H54 (cell line): ENCODE results near the gene WNT3.

Source experiments
- DNase-seq: peaks from one replicate; pipeline ENCODE4 v3.0.0; 2011; ENCODE audit warnings: low spot score, mixed read lengths; ENCODE audit not compliant: insufficient read length
- FAIRE-seq: peaks from 3 replicates; lab custom pipeline; 2011; peaks lifted over from hg19 to GRCh38; lab: Jason Lieb, UNC
- POLR2A ChIP-seq: IDR thresholded peaks from 2 replicates; pipeline ENCODE4 v1.6.1; 2011; ENCODE audit warnings: low read depth, mild to moderate bottlenecking, low read length

Gene WNT3

DNA sequence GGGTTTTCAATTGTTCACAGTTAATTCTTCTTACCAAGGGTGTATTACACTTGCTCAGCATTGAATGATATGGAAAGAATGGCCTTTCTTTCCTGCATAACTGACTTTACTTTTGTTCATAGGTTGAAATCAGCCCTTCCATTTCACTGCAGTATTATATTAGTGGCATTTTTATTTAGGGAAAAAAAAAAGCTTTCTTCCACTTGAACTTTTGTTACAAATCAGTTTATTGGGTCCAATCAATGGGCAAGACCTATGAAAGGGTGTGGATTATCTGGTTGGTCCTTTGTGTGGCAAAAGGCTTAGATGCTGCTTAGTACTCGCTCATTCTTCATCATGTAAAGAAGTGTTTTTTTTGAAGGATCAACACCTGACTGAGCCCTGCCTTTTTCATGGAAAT, 74.1 kb downstream of the WNT3 start:
- DNase-seq (no peak), FAIRE-seq (no peak)
- no peak for TF ChIP-seq POLR2A

DNA sequence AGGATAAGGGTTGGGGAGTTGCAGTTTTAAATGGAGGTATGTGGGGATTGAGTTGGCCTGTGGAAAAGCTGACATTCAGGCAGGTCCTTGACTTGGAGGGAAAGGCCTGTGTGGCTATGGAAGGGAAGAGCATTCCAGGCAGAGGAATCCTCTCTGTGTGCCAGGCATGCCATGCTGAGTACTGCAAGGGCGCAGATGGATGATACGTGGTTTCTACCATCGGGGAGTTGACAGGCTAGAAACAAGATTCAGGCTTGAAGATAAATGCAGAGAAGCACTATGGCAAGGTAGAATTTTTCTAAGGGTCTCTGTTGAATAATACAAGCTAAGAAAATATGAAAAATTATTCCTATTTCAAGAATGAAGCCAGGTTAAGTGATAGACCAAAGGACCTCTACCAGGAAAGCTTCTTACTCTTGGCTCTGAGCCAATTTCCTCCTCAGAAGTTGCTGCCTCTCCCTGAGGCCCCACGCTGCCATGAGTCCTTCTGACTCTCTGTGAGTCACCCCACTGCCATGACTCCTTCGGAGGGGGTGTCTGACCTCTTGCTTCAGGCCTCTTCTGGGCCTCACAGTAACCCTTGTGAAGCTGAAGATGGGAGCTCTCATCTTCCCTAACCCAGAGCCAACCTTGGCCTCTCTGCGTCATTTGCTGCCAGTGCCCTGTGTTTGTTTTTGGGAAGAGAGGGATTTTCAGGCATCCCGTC, 75.8 kb downstream of the WNT3 start:
- DNase-seq, result peak; percentile 90
- peak; percentile 99 for FAIRE-seq
- no peak for TF ChIP-seq POLR2A

DNA sequence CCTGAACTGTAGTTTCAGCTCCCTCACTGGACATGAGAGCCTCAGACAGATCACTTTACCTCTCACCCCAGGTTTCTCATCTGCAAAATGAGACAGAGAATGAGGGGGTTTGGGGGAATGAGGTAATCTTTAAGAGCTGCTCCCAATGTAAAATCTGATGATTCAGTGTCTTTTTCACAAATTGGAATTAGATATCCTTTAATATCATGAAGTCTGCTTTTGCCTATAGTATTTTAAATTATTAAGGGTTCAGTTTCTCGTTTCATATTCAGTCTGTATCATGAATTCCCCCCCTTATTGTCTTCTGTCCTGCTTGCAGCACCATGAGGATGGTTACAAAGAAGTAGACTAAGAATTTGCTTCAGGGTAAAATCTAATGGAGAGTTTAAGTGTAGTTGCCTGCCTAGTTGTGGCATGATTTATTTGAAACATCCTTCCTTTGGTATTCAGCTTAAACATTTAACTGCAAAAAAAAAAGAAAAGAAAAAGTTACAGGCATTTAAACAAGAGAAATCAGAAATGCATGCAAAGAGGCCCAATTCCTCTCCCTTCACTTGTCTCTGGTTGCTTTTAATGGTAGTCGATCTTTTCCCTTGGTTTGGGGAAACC, 77.3 kb downstream of the WNT3 start:
- no peak for DNase-seq
- TF ChIP-seq POLR2A, result no peak

DNA sequence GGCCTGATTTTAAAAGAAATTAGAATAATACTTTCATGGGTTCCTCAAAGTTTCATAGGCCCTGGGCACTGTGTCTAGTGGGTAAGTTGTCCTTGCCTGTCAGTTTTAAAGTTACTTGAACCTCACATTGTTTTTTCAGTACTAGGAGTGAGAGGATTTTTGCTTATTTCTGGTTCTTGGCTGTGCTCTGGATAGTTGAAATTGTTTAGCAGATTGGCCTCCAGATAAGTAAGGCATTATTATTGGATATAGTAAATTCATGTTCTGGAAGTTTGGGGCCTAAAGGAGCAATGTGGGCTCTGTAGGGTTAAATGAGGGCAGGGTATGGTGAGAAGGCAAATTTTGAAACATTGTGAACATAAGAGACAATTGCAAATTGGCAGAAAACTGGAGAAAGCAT, 78.5 kb downstream of the WNT3 start:
- DNase-seq (no peak), FAIRE-seq (no peak)
- TF ChIP-seq POLR2A, result no peak

More for the DNA sequence above, 77.3 kb downstream of the WNT3 start:
- no peak for FAIRE-seq

DNA sequence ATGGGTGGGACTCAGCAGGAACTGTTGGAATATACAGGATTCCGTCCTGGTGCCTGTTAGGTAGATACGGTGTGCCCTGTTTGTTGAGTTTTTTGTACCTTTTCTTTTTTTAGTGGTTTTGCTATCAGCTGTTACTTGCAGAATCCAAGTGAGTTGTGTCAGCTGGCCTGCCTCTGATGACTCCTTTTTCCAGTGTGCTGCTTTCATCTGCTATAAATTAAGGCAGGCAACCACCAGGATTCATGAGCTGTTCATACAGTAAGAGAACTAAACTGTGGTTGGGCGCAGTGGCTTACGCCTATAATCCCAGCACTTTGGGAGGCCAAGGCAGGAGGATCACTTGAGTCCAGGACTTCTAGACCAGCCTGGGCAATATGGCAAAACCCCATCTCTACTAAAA, 79.9 kb downstream of the WNT3 start:
- FAIRE-seq (no peak), DNase-seq (no peak)
- TF ChIP-seq POLR2A, result no peak

DNA sequence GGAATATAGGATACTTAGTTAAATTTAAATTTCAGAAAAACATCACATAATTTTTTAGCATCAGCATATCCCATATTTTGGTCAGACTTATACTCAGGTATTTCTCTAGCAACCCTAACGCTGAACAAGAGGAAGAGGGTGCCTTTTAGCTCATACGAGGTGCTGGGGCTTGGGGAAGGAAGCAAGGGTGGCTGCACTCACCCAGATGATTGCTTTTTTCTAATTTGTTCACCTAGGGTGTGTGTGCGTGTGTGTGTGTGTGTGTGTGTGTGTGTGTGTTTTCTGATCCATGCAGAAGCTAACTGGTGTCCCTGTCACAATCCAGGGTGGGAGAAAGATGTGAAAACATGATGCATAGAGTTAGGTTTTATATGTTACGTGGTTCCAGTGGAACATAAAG, 81.2 kb downstream of the WNT3 start:
- no peak for TF ChIP-seq POLR2A
- FAIRE-seq, result no peak
- no peak for DNase-seq

DNA sequence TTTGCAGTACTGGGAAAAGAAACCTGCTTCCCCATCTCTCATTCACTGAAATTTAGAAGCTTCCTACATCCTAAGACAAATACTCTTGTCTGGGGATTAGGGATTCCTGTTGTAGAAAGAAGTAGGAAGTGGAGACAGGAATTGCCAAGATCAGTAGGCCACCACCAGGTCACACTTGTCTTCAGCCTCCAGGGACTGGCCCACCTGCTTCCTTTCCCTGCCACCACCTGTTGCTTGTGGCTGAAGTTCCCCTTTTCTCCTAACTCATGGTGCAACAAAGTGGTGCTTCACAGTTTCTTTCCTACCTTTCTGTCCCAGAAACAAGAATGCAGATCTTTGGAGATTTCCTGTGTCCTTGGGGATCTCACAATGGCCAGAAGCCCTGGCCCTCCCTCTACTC, 82.4 kb downstream of the WNT3 start:
- no peak for FAIRE-seq
- no peak for TF ChIP-seq POLR2A
- no peak for DNase-seq

DNA sequence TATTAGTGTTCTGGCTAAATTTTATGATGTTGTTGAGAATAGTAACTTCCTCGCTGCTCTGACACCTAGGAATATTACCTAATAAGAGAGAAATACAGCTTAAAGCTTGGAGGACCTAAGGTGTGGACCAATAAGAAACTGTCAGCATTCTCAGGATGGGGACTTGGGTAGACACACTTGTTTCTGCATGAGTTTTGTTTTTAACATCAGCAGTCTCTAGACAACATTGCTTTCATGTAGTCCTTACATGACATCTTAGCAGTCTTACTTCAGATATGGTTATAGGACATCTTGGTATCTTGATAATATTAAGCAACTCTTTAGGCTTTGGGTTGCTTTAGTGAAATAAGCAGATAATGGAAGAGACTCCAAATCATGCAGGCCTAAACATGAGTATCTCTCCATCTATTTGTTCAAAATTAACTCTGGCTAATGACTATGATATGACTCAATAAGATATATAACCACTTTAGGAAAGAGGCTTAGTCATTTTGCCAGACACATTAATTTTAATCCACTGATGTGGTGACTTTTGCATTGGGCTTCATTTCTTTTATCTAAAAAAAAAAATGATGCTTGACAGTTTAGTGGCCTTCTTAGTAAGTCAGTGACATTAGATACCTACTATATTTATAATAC, 84.5 kb downstream of the WNT3 start:
- no peak for TF ChIP-seq POLR2A
- peak; percentile 86 for FAIRE-seq
- DNase-seq, result no peak

DNA sequence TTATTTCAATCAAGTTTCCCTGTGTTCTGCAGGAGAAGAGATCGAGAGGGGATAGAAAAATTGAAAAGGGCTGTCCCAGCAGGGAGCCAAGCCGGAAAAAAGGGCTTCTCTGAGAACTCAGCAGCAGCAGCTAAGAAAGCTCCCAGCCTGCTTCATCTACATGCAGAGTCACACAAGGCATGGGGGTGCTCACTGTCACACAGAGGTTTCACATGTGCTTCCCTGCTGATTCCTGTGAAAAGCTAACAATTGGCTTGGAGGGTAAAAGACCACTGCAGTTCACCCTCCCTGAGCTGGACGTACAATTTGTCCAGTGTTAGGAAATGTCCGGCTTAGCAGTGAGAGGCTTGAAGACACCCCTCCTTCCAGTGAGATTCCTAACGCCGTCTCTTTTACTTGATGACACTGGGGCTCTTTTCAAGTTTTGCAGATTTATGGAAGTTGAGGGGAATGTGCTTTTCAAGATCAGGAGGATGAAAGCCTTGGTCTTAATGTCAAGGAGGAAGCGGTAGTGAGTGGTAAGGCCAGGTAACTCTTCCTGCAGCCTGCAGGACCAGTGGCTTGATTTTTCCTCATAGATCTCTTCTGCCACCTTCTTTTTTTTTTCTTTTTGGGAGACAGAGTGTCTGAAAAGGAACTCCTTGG, 85.6 kb downstream of the WNT3 start:
- FAIRE-seq, result peak; percentile 48
- TF ChIP-seq POLR2A, result no peak
- no peak for DNase-seq

DNA sequence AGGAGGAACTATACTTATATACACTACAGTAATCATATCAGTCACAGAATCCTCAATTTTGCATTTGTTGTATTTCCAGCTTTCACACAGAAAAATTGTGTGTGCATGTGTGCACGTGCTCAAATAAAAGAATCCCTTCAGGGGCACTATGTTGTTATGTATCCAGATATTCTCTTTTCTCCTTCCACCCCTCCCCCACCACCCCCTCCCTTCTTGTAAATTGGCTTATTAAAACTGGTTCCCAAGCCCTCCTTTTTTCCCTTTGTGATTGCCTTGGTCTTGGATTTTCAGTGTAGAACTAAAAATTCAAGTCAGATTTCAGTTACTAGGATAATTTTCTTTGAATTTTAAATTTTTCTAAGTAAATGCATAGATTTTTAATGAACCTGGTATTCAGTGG, 86.3 kb downstream of the WNT3 start:
- no peak for FAIRE-seq
- no peak for TF ChIP-seq POLR2A
- DNase-seq, result no peak

DNA sequence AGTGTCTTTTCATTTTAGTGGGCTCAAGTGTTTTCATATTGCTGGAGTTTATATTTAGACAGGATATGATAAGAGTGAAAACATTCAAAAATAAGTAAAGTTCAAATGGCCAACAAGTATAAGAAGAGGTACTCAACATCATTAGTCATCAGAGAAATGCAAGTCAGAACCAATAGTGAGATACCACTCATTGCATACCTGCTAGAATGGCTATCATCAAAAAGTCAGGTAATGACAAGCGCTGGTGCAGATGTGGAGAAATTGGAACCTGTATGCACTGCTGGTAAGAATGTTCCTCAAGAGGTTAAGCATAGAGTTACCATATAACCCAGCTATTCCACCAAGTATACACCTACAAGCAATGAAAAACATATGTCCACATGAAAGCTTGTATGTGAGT, 87.8 kb downstream of the WNT3 start:
- DNase-seq (no peak), FAIRE-seq (peak; percentile 67)
- no peak for TF ChIP-seq POLR2A

DNA sequence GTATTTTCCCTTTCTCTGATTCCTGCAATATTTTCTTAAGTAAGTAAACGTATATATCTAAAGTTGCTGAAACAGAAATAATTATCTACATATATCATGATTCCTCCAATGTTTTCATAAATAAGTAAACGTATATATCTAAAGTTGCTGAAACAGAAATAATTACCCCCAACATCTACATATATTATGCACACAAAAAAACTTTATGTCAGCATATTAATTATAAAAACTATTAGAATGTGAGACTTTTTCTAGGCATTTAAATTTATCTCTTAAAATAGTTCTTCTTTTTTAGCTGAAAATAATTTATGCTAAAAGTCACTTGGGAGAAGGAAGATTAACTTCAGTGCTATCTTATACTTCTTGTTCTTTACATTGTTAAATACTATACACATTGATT, 88.5 kb downstream of the WNT3 start:
- DNase-seq, result no peak
- no peak for FAIRE-seq
- TF ChIP-seq POLR2A, result no peak

DNA sequence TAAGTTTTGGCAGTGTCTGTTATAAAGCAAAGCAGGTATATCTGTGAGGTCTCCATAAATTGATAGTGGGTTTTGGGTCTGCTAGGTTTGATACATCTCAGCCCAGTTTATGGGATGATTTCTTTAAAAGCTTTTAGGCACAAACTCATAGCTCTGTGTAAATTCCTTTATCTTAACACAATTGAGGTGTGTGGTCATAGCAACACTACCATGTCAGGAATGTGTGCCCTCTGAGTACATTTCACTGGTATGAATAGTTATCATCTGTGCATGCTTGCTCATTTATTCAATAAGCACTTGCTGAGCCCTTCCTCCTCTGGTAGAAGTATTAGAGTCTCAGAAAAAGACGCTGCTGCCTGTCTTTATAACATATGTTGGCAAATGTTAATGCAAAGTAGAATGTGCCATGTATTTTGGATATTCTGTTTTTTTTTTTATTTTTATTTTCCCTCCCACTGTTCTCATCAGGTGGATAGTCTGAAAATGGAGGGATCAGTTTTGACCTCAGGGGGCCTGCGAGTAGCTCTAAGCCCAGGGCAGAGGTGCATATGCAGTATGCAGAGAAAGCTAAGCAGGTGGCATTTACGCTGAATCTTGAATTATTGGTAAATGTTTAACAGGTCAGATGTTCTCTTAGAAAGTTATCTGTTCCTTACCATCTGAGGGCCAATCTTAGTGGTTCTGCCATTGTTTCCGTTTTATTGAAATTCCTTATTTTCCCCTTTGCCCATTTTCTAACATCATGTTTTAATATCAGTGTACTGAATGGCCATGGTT, 90.7 kb downstream of the WNT3 start:
- DNase-seq (peak; percentile 54), FAIRE-seq (peak; percentile 99)
- no peak for TF ChIP-seq POLR2A

DNA sequence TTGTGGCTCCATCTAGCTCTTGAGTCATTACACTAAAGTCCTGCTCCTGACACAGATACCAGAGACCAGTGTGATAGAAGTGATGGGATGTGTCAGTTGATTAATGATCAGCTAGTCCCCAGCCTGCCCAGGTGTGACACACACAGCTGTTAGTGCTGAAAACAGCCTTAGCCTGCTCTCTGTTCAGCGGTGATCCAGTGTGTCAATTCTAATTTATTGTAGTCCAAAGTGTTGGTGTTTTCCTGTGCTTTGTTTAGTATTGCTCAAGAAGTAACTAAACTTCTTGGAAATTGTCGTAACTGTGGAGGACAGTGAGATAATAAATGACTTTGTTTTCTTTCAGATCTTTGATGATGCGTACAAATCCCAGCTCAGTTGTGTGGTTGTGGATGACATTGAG, 92.3 kb downstream of the WNT3 start:
- FAIRE-seq, result peak; percentile 96
- no peak for DNase-seq
- TF ChIP-seq POLR2A, result no peak
